Pancreas (tissue), 10 donors: Measurements from ENCODE around the gene SSBP4. TPM values are rescaled to one million over a fixed set of nuclear protein-coding genes. Genes with fewer than 3 reads are reported as not detected.

ENCODE experiments used
- ATAC-seq, 4 donors: fragments of 200-7000 bp; cut with Tn5 transposase; one replicate each; pipeline versions ENCODE4 v1.8.0 to v1.9.1; 2020; ENCODE audit warnings: mild to moderate bottlenecking in 4 of 4, moderate library complexity in 4 of 4
- DNase-seq, 6 donors: peaks; one replicate each; pipeline ENCODE4 v3.0.0-alpha.2; 2020
- FAIRE-seq: peaks from 2 replicates; lab custom pipeline; 2012; peaks lifted over from hg19 to GRCh38; lab: Jason Lieb, UNC
- H3K27ac ChIP-seq, 4 donors: fragments of 200-600 bp; sonication (generic); 1 replicate in 3 of 4; 2 replicates in 1 of 4; pipeline versions ENCODE4 v1.5.0 to v1.8.0; 2020
- H3K27me3 ChIP-seq, 4 donors: fragments of 200-600 bp; one replicate each; pipeline ENCODE4 v1.8.0; 2021
- H3K36me3 ChIP-seq, 3 donors: fragments of 200-600 bp; sonication (generic) in 1 of 3; one replicate each; pipeline versions ENCODE4 v1.5.0 to v1.8.0; 2020 to 2021
- H3K4me1 ChIP-seq, 3 donors: fragments of 200-600 bp; one replicate each; pipeline ENCODE4 v1.8.0; 2021
- H3K4me3 ChIP-seq, 4 donors: fragments of 200-600 bp; sonication (generic) in 2 of 4; one replicate each; pipeline versions ENCODE4 v1.5.0 to v1.8.0; 2020 to 2021
- H3K9me3 ChIP-seq, 4 donors: fragments of 200-600 bp; one replicate each; pipeline ENCODE4 v1.8.0; 2021
- CTCF ChIP-seq, 4 donors: fragments of 200-600 bp; sonication (generic) in 3 of 4; IDR thresholded peaks; one replicate each; pipeline versions ENCODE4 v1.5.0 to v1.8.0; 2021; ENCODE audit warnings: antibody characterized with exemption in 4 of 4
- WGBS, 2 donors: extraction: QIAGEN DNeasy Blood & Tissue Kit; methylation state at CpG; one replicate each; pipeline ENCODE4 v1.1.7; 2013; 5-methylcytosine and 5-hydroxymethylcytosine counted together
- intact Hi-C, 3 donors: fragments of 100-400 bp; cut with DNase I; formaldehyde crosslinking; loops; one replicate each; pipeline versions ENCODE4 v1.11.1 to v1.14.2; 2022
- polyA plus RNA-seq, 2 donors: library from polyadenylated mRNA; stranded (reverse); fragments of 200-250 nt; gene quantifications; one replicate each; pipeline ENCODE4 v1.2.3, GENCODE V29; 2013
- total RNA-seq, 6 donors: library from RNA; stranded (reverse); fragmentation: NEBNext Ultra II Directional in 4 of 6; extraction: Animal tissue kit (Norgen Biotek cat#: 25700) in 4 of 6; gene quantifications; one replicate each; pipeline versions ENCODE4 v1.2.1 to v1.2.4, GENCODE V29; 2021 to 2023
- donor health status: healthy with polysubstance abuse.
- donor health status: DM: no; HTN: no; CAD: no; lungs with moderate emphysema.
- donor health status: DM: no; HTN: no; CAD: no.
- donor health status: control.
- donor health status: control.
- donor health status: Bipolar disorder and iron deficiency.
- donor health status: DM: yes; HTN: yes; CAD: no.
- donor health status: DM: no; HTN: no; CAD: no.
- donor health status: DM: no; HTN: no; CAD: no.
- donor health status: DM: yes; HTN: yes; CAD: no.

The SSBP4 gene
- total and polyA plus RNA-seq, 8 donors, result 20.5 to 116 (median 25.8) TPM

GRCh38 chr19:18408053-18408476 lies 11.1 kb upstream of the SSBP4 start:
- FAIRE-seq, result no peak
- Histone ChIP-seq H3K27ac (no peak overlapping the region), H3K4me1 (no peaks in the 10 kb centered on the region), H3K27me3 (no peaks in the 10 kb centered on the region), H3K9me3 (no peaks in the 10 kb centered on the region), H3K4me3 (no peak overlapping the region), H3K36me3 (no peaks in the 10 kb centered on the region)
- ATAC-seq, result peak; percentile 55 to 81 (median 73)
- DNase-seq, result peak in 3 of 6 donors; percentile 59 to 81 (median 64)
- 38 to 44% methylated on average over 10 of the region's 10 CpGs for WGBS, 2 donors
- TF ChIP-seq CTCF (IDR thresholded peaks at IDR 0.05), result peak; percentile 17 to 67 (median 41)
- intact Hi-C loops, result no loop called here

GRCh38 chr19:18412610-18413239 lies 6.5 kb upstream of the SSBP4 start:
- no peaks in the 10 kb centered on the region for H3K9me3 ChIP-seq
- no peak for FAIRE-seq
- H3K27ac ChIP-seq, result no peak overlapping the region
- ATAC-seq, result no peak
- no peak for TF ChIP-seq CTCF (IDR thresholded peaks at IDR 0.05)
- H3K4me3 ChIP-seq, result no peak overlapping the region
- H3K4me1 ChIP-seq, result peaks cover 8 to 15% (median 8%) of the 10 kb centered on the region in 3 donors
- no peaks in the 10 kb centered on the region for H3K27me3 ChIP-seq
- peak in 2 of 6 donors; percentile 25 to 45 for DNase-seq
- intact Hi-C loops, result loop anchor here (5.0 kb wide), 1 partner anchor 65 kb away; no protein-coding TSS in a partner anchor
- H3K36me3 ChIP-seq, result no peaks in the 10 kb centered on the region
- WGBS, 2 donors, result 60 to 64% methylated on average over 16 of the region's 16 CpGs

- no peaks in the 10 kb centered on the region for H3K9me3 ChIP-seq
- intact Hi-C loops, result loop anchor here (5.0 kb wide), 1 partner anchor 67 kb away; no protein-coding TSS in a partner anchor
- no peak for TF ChIP-seq CTCF (IDR thresholded peaks at IDR 0.05)
- H3K27me3 ChIP-seq, result no peaks in the 10 kb centered on the region
- FAIRE-seq (no peak), DNase-seq (peak in 2 of 6 donors; percentile 20 to 25), ATAC-seq (no peak)
- H3K4me1 ChIP-seq, result peaks cover 9 to 26% (median 12%) of the 10 kb centered on the region in 3 donors
- WGBS, 2 donors, result 41 to 50% methylated on average over 11 of the region's 11 CpGs
- peak overlapping the region in 1 of 4 donors; percentile 14 for H3K4me3 ChIP-seq
- peak overlapping the region in 1 of 4 donors; percentile 83 for H3K27ac ChIP-seq
- H3K36me3 ChIP-seq, result no peaks in the 10 kb centered on the region
Observed at GRCh38 chr19:18414504-18415177, 4.6 kb upstream of the SSBP4 start.

DNA sequence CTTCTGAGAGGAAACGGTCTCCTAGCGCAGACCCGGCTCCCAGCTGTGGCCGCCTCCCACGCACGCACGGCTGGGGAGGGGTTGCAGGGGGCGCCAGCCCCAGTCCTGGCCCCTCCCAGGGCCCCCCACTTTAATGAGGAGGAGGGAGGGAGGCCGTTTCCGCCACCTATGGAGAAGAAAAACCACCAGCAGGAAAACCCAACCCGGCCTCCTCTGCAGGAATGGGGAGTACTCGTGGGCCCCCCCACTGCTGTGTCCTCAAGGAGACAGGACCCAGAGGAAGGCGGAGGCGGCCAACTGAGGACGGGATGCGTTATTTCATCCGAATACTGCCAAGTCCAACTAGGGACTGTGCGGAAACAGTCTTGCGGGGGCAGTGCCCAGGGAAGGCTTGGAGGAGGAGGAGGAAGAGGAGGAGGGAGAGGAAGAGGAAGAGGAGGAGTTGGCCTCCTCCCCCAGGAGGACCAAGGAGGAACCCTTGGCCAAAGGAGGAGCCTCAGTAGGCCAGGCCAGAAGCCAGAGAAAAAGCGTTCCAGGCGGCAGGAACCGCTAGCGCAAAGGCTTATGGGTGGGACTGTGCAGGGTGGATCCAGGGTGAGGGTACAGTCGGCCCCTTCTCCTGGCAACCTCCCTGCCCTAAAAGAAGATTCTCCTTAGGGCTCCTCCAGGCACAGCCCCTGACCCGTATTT lies 3.9 kb upstream of the SSBP4 start:
- peaks cover 9 to 27% (median 12%) of the 10 kb centered on the region in 3 donors for H3K4me1 ChIP-seq
- DNase-seq, result peak in 3 of 6 donors; percentile 55 to 68 (median 64)
- ATAC-seq, result peak in 1 of 4 donors; percentile 2
- H3K27ac ChIP-seq, result peak overlapping the region in 2 of 4 donors; percentile 82 to 83
- peak overlapping the region in 1 of 4 donors; percentile 14 for H3K4me3 ChIP-seq
- no peaks in the 10 kb centered on the region for H3K36me3 ChIP-seq
- FAIRE-seq, result no peak
- WGBS, 2 donors, result 49 to 60% methylated on average over 22 to 25 of the region's 25 CpGs
- intact Hi-C loops, result no loop called here
- no peak for TF ChIP-seq CTCF (IDR thresholded peaks at IDR 0.05)
- H3K27me3 ChIP-seq, result no peaks in the 10 kb centered on the region
- H3K9me3 ChIP-seq, result no peaks in the 10 kb centered on the region
